ENCODE data around the gene FARP1.

- no peak for TF ChIP-seq CTCF (IDR thresholded peaks at IDR 0.05; ENCODE audit: insufficient read depth, low read length, poor library complexity, severe bottlenecking)
- TF ChIP-seq EZH2phosphoT487 (conservative IDR thresholded peaks at IDR 0.05; ENCODE audit: low read length): no peak
Observed at GRCh38 chr13:98310485-98311199, 167.7 kb downstream of the FARP1 start.

Data from SU-DHL-6 (cell line).